ENCODE measurements around the gene RPP40. TPM values are rescaled to one million over a fixed set of nuclear protein-coding genes. Genes with fewer than 3 reads are reported as not detected.

The RPP40 gene
- polyA plus RNA-seq, 1 donor from 2014 or later = 16.2 TPM

- Histone ChIP-seq H3K9me2 (ENCODE audit: insufficient read depth, low read length) (no peaks in the 10 kb centered on the region), H4K20me1 (ENCODE audit: insufficient read depth) (no peaks in the 10 kb centered on the region), H3K36me3 (ENCODE audit: insufficient read depth, low read length) (no peaks in the 10 kb centered on the region), H3K9me3 (ENCODE audit: low read length) (no peaks in the 10 kb centered on the region), H3K4me3 (ENCODE audit: low read length) (no peak overlapping the region), H2AFZ (ENCODE audit: low read depth, low read length) (no peak overlapping the region), H3K27me3 (ENCODE audit: insufficient read depth, low read depth, low read length) (no peaks in the 10 kb centered on the region), H3K79me2 (replicated peaks; ENCODE audit: insufficient read depth, low read length) (no peaks in the 10 kb centered on the region), H3K4me2 (ENCODE audit: low read length) (no peak overlapping the region), H3K27ac (ENCODE audit: low read length) (no peak overlapping the region), H3K9ac (ENCODE audit: low read length) (no peak overlapping the region), H3F3A (ENCODE audit: insufficient read depth, low read length, poor library complexity, severe bottlenecking) (no peaks in the 10 kb centered on the region)
- TF ChIP-seq SMC3 (conservative IDR thresholded peaks at IDR 0.05; ENCODE audit: poor library complexity) (no peak), REST (IDR thresholded peaks at IDR 0.05; ENCODE audit: borderline replicate concordance) (no peak), MXI1 (conservative IDR thresholded peaks at IDR 0.05; ENCODE audit: poor library complexity, severe bottlenecking) (no peak)
- TF ChIP-seq, protein P1, sequence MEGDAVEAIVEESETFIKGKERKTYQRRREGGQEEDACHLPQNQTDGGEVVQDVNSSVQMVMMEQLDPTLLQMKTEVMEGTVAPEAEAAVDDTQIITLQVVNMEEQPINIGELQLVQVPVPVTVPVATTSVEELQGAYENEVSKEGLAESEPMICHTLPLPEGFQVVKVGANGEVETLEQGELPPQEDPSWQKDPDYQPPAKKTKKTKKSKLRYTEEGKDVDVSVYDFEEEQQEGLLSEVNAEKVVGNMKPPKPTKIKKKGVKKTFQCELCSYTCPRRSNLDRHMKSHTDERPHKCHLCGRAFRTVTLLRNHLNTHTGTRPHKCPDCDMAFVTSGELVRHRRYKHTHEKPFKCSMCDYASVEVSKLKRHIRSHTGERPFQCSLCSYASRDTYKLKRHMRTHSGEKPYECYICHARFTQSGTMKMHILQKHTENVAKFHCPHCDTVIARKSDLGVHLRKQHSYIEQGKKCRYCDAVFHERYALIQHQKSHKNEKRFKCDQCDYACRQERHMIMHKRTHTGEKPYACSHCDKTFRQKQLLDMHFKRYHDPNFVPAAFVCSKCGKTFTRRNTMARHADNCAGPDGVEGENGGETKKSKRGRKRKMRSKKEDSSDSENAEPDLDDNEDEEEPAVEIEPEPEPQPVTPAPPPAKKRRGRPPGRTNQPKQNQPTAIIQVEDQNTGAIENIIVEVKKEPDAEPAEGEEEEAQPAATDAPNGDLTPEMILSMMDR (IDR thresholded peaks at IDR 0.05; ENCODE audit: poor library complexity, severe bottlenecking) = no peak
These were observed 16.4 kb downstream of the RPP40 start for GRCh38 chr6:4987432-4987831.

DNA sequence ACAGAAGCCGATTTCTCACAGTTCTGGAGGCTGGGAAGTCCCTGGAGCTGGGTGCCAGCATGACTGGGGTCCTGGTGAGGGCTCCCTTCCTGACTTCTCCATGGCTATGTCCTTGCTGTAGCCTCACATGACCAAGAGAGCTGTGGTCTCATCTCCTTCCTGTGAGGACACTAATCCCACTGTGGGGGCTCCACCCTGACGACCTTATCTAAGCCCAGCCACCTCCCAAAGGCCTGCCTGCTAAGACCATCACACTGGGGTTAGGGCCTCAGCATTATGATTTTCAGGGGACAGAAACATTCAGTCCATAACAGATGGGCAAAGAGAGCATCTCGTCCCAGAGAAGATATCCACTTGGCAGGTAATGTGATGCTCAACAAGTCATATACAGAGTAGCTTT, 16.8 kb downstream of the RPP40 start:
- Histone ChIP-seq H3K4me2 (ENCODE audit: low read length) (no peak overlapping the region), H3K9me3 (ENCODE audit: low read length) (no peaks in the 10 kb centered on the region), H3F3A (ENCODE audit: insufficient read depth, low read length, poor library complexity, severe bottlenecking) (no peaks in the 10 kb centered on the region), H3K4me3 (ENCODE audit: low read length) (no peak overlapping the region), H4K20me1 (ENCODE audit: insufficient read depth) (no peaks in the 10 kb centered on the region), H3K79me2 (replicated peaks; ENCODE audit: insufficient read depth, low read length) (no peaks in the 10 kb centered on the region), H3K9ac (ENCODE audit: low read length) (no peak overlapping the region), H3K36me3 (ENCODE audit: insufficient read depth, low read length) (no peaks in the 10 kb centered on the region), H2AFZ (ENCODE audit: low read depth, low read length) (no peak overlapping the region), H3K27ac (ENCODE audit: low read length) (no peak overlapping the region), H3K9me2 (ENCODE audit: insufficient read depth, low read length) (no peaks in the 10 kb centered on the region), H3K27me3 (ENCODE audit: insufficient read depth, low read depth, low read length) (no peaks in the 10 kb centered on the region)
- TF ChIP-seq RAD21 (conservative IDR thresholded peaks at IDR 0.05) (no peak), MXI1 (conservative IDR thresholded peaks at IDR 0.05; ENCODE audit: poor library complexity, severe bottlenecking) (no peak), EZH2 (IDR thresholded peaks at IDR 0.05; ENCODE audit: borderline replicate concordance, insufficient read depth, low read length, poor library complexity, severe bottlenecking) (no peak), SMC3 (conservative IDR thresholded peaks at IDR 0.05; ENCODE audit: poor library complexity) (no peak), POLR2AphosphoS5 (IDR thresholded peaks at IDR 0.05) (no peak), REST (IDR thresholded peaks at IDR 0.05; ENCODE audit: borderline replicate concordance) (no peak), TAF1 (IDR thresholded peaks at IDR 0.05; ENCODE audit: low read depth) (no peak), EP300 (conservative IDR thresholded peaks at IDR 0.05; ENCODE audit: poor library complexity, severe bottlenecking) (no peak)
- TF ChIP-seq, protein P1 (IDR thresholded peaks at IDR 0.05; ENCODE audit: poor library complexity, severe bottlenecking) = no peak
